ENCODE results near the gene DNAJC5.
"Not testable (repeated sequence)": the region's sequence is repeated elsewhere in the genome, so short reads cannot be mapped to it uniquely, and the experiment has no call there.

Gene DNAJC5

DNA sequence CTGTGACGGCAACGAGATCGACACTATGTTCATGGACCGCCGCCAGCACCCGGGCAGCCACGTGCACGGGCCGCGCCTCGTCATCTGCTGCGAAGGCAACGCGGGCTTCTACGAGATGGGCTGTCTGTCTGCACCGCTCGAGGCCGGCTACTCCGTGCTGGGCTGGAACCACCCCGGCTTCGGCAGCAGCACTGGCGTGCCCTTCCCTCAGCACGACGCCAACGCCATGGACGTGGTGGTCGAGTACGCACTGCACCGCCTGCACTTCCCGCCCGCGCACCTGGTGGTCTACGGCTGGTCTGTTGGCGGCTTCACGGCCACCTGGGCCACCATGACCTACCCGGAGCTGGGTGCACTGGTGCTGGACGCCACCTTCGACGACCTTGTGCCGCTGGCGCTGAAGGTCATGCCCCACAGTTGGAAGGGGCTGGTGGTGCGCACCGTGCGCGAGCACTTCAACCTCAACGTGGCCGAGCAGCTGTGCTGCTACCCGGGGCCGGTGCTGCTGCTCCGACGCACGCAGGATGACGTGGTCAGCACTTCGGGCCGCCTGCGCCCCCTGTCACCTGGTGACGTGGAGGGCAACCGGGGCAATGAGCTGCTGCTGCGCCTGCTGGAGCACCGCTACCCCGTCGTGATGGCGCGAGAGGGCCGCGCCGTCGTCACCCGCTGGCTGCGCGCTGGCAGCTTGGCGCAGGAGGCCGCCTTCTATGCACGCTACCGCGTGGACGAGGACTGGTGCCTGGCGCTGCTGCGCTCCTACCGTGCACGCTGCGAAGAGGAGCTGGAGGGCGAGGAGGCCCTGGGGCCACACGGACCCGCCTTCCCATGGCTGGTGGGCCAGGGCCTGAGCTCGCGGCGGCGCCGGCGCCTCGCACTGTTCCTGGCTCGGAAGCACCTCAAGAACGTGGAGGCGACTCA lies 32.7 kb upstream of the DNAJC5 start:
- DNase-seq, result no peak

DNA sequence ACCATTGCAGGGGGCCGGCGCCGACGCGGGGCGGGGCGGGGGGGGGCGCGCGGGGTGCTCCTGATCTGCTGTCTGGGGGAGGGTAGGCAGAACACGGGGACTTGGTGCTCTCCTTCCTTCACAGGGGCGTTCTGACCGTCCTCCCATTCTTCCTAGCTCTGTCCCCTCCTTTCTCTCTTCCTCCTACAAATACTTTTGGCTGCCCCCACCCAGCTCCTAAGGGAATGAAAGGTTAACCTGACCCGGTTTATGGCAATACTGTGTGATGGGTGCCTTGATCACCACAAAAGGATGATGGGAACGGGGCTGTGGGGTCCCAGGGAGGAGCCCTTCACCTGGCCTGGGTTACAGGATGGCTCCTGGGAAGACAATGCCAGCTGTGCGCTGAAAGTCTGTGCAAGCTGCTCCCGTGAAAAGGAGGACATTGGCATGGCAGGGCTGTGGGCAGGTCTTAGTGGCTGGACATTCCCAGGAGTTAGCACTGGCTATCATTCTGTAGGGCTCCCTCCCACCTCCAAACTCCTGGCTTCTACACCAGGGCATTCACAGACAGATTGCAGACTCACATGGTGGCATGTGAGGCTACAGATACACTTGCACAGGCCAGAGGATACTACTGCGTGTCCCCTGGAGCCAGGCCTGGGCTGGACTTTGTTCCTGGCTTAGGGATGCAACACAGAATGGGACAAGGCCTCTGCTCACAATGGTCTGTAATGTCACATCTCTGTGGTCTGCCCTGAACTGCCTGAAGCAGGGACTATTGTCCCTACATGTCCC lies 31.7 kb upstream of the DNAJC5 start:
- DNase-seq, result no peak

GRCh38 chr20:63863798-63864544 lies 31.0 kb upstream of the DNAJC5 start:
- peak in 3 of 4 experiments; percentile 21 to 64 (median 61) for DNase-seq

DNA sequence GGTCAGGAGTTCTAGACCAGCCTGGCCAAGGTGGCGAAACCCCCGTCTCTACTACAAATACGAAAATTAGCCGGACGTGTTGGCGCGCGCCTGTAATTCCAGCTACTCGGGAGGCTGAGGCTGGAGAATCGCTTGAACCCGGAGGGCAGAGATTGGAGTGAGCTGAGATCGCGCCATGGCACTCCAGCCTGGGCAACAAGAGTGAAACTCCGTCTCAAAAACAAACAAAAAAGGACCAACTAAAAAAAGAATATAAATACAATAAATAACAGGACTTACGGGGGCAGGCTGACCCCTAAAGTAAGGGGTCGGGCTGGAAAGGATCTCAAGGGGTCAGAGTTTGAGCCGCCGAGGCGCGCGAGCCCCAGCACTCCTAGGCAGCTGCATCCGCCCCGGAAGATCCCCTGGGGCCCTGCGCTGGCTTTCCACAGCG lies 30.4 kb upstream of the DNAJC5 start:
- no peak for DNase-seq

- peak; percentile 85 to 96 (median 90) for DNase-seq
These were observed 29.8 kb upstream of the DNAJC5 start, which contains the start of gene TPD52L2 for GRCh38 chr20:63864978-63865640. Gene TPD52L2 (plus strand): TSS chr20:63865270. CDS start chr20:63865366, 96 bp downstream.

DNA sequence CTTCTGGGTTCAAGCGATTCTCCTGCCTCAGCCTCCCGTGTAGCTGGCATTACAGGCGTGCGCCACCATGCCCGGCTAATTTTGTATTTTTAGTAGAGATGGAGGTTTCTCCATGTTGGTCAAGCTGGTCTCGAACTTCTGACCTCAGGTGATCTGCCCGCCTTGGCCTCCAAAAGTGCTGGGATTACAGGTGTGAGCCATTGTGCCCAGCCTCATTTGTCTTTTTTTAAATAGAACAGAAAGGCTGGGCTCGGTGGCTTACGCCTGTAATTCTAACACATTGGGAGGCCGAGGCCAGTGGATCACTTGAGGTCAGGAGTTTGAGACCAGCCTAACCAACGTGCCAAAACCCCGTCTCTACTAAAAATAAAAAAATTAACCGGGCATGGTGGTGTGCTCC lies 27.9 kb upstream of the DNAJC5 start:
- DNase-seq, result not testable (repeated sequence)

DNA sequence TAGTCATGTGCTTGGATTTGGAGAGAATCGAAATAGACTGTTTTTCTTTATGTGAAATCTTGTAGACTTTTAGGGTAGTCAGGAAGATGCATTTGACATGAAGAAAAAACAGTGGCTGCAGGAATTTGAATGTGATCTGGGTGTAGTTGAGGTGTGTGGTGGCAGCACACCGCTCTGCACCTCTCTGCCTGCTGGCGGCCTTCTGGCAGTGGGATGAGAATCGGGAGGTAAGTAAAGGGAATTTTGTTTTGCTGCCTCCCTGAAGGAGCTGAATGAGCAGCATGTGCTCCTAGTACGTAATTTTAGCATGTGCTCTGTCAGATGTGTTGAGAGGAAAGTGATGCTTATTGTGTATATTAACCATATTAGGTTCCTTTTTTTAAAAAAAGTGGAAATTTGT lies 26.7 kb upstream of the DNAJC5 start:
- DNase-seq, result no peak

DNA sequence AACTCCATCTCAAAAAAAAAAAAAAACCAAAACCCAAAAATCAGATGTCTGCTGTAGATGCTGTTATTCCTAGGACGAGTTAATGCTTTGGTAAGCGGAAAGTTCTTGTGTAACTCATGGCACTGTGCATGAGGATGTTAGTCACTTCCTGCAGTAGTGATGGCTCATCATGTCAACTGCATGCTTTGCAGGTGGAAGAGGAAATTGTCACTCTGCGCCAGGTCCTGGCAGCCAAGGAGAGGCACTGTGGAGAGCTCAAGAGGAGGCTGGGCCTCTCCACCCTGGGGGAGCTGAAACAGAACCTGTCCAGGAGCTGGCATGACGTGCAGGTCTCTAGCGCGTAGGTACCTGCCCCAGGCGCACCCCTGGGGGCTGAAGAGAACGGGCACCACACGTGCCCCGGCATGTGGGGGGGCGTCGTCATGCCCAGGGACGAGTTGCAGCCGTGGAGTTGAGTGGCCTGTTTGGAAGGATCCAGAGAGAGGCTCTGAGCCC lies 21.4 kb upstream of the DNAJC5 start:
- DNase-seq, result no peak

GRCh38 chr20:63874241-63874640 lies 20.7 kb upstream of the DNAJC5 start:
- not testable (repeated sequence) for DNase-seq

GRCh38 chr20:63876489-63877036 lies 18.4 kb upstream of the DNAJC5 start:
- DNase-seq, result no peak

GRCh38 chr20:63877755-63878470 lies 17.0 kb upstream of the DNAJC5 start:
- no peak for DNase-seq

GRCh38 chr20:63878899-63879663 lies 15.8 kb upstream of the DNAJC5 start:
- no peak for DNase-seq

GRCh38 chr20:63880901-63881300 lies 14.0 kb upstream of the DNAJC5 start:
- not testable (repeated sequence) for DNase-seq

DNA sequence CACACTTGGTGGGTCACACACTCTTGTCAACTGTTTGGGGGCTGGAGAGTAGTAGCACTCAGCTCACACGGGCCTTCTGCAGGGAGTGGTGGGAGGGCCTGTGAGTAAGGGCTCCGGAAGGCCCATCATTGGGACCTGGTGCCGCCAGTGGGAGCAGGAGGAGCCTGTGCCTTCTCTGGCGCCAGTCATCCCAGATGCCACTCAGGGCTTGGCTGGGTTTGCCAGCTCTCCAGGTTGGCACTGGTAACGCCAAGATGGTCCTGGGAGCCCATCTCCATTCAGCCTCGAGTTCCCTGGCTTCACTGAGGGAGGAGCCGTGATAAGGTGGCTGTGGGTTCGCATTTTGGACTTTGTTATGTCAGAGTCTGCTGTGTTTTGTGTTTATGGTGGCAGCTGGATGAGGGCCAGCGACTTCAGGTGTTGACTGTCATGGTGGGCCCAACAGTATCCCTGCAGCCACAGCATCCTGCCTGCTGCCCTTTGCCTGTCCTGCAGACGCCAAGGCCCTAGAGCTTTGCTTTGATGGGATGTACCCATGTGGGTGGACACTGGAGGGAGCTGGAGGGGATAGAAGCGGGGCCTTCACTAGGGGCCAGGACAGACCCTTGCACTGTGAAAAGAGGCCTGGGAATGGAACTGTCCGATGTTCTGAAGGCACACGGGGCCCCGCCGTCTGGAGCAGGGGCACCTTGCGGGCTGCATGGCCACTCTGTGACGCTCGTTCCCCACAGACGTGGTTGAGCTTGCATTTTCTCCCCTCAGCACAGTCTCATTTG lies 13.3 kb upstream of the DNAJC5 start:
- no peak for DNase-seq

DNA sequence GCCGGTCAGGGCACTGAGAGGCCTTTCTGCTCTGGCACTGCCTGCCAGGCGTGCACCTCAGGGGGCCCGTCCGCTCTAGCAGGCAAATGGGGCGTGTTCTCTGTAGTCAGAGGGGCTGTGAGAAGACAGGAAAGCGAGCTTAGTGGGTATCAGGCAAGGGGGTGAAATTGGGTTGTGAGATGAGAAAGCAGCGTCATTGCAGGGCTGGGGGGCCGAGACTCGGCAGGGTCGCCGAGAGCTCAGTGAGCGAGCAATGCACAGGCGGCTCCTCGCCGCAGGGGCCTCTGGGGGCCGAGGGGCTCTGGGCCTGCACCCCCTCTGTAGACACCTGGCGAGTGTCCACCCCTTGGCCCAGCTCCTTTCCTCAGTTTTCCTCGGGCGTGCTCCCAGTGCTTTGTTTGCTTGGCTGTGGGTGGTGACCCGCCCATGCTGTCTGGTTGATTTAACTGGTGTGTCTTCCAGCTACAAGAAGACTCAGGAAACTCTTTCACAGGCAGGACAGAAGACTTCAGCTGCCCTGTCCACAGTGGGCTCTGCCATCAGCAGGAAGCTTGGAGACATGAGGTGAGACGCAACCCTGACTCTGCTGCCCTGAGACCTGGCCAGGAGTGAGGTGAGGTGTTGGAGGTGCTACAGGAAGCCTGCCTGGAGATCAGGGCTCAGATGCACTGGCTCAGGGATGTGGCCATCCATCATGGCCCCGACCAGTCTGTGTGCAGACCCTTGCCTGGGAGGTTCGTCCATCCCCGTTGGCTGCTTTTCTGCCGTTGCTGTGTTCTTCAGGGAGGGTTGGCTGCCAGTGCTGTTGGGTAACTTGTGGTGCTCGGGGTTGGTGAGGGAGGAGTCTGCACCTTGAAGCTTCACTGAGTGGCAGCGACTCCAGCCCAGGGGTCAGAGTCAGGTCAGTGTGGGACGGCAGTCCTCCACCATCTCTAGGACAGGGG lies 12.4 kb upstream of the DNAJC5 start:
- no peak for DNase-seq

GRCh38 chr20:63883201-63883593 lies 11.7 kb upstream of the DNAJC5 start:
- no peak for DNase-seq

GRCh38 chr20:63884506-63885263 lies 10.2 kb upstream of the DNAJC5 start:
- no peak for DNase-seq

Measured in activated naive CD4-positive, alpha-beta T cell (primary cell).